ENCODE results near the gene DRGX. TPM values are rescaled to one million over a fixed set of nuclear protein-coding genes. Genes with fewer than 3 reads are reported as not detected.

Gene DRGX
- polyA plus RNA-seq, 1 donor from 2014 or later, result not detected

- Histone ChIP-seq H3K27ac (ENCODE audit: low read length) (no peak overlapping the region), H3F3A (ENCODE audit: insufficient read depth, low read length, poor library complexity, severe bottlenecking) (no peaks in the 10 kb centered on the region), H3K27me3 (ENCODE audit: insufficient read depth, low read depth, low read length) (no peaks in the 10 kb centered on the region), H3K4me2 (ENCODE audit: low read length) (no peak overlapping the region), H3K4me3 (ENCODE audit: low read length) (no peak overlapping the region), H4K20me1 (ENCODE audit: insufficient read depth) (no peaks in the 10 kb centered on the region), H3K9ac (ENCODE audit: low read length) (no peak overlapping the region), H3K9me2 (ENCODE audit: insufficient read depth, low read length) (no peaks in the 10 kb centered on the region), H2AFZ (ENCODE audit: low read depth, low read length) (no peak overlapping the region), H3K79me2 (replicated peaks; ENCODE audit: insufficient read depth, low read length) (no peaks in the 10 kb centered on the region), H3K9me3 (ENCODE audit: low read length) (no peaks in the 10 kb centered on the region), H3K36me3 (ENCODE audit: insufficient read depth, low read length) (no peaks in the 10 kb centered on the region)
- TF ChIP-seq CTCF (IDR thresholded peaks at IDR 0.05; ENCODE audit: poor library complexity, severe bottlenecking) (no peak), SMC3 (conservative IDR thresholded peaks at IDR 0.05; ENCODE audit: poor library complexity) (no peak), REST (IDR thresholded peaks at IDR 0.05; ENCODE audit: borderline replicate concordance) (no peak), EZH2 (IDR thresholded peaks at IDR 0.05; ENCODE audit: borderline replicate concordance, insufficient read depth, low read length, poor library complexity, severe bottlenecking) (no peak), TAF1 (IDR thresholded peaks at IDR 0.05; ENCODE audit: low read depth) (no peak), POLR2AphosphoS5 (IDR thresholded peaks at IDR 0.05) (no peak), RAD21 (conservative IDR thresholded peaks at IDR 0.05) (no peak), EP300 (conservative IDR thresholded peaks at IDR 0.05; ENCODE audit: poor library complexity, severe bottlenecking) (no peak), MXI1 (conservative IDR thresholded peaks at IDR 0.05; ENCODE audit: poor library complexity, severe bottlenecking) (no peak)
Measured at GRCh38 chr10:49314806-49315205, 81.1 kb downstream of the DRGX start.

Other genes starting within 250 kb of the DRGX start
- gene TMEM273, start 207.7 kb downstream of the DRGX start, polyA plus RNA-seq, result not detected in 2 replicates
- not detected in 2 replicates for gene C10orf71, start 96.9 kb downstream of the DRGX start, polyA plus RNA-seq
- 13.9 and 16.8 TPM in 2 replicates for gene ERCC6, start 143.0 kb upstream of the DRGX start, polyA plus RNA-seq
- not detected in 2 replicates for gene SLC18A3, start 214.2 kb upstream of the DRGX start, polyA plus RNA-seq
- gene CHAT, start 217.9 kb upstream of the DRGX start, polyA plus RNA-seq, result not detected in 2 replicates